ENCODE measurements around the gene ABCD1. TPM values are rescaled to one million over a fixed set of nuclear protein-coding genes. Genes with fewer than 3 reads are reported as not detected.

Gene ABCD1
- total RNA-seq, 1 experiment from 2014 or later = 86.6 TPM

GRCh38 chrX:153687121-153688039 is 37.3 kb upstream of the ABCD1 start, which contains the start of gene SLC6A8:
TSS of gene SLC6A8 (plus strand) at chrX:153687926. CDS start at chrX:153688575, 649 bp downstream.
- TF ChIP-seq SIN3A (IDR thresholded peaks at IDR 0.05; ENCODE audit: borderline replicate concordance, insufficient read depth, low read depth, low read length) = peak; percentile 52; the same call in 1 of the 2 replicates
- TF ChIP-seq REST (IDR thresholded peaks at IDR 0.05; ENCODE audit: insufficient read depth in 1 of 2, low read depth in 2 of 2, low read length in 1 of 2) = no peak
- peak; percentile 74 for TF ChIP-seq POLR2AphosphoS5 (IDR thresholded peaks at IDR 0.05; ENCODE audit: low read depth, low read length)
- TF ChIP-seq, protein P1, sequence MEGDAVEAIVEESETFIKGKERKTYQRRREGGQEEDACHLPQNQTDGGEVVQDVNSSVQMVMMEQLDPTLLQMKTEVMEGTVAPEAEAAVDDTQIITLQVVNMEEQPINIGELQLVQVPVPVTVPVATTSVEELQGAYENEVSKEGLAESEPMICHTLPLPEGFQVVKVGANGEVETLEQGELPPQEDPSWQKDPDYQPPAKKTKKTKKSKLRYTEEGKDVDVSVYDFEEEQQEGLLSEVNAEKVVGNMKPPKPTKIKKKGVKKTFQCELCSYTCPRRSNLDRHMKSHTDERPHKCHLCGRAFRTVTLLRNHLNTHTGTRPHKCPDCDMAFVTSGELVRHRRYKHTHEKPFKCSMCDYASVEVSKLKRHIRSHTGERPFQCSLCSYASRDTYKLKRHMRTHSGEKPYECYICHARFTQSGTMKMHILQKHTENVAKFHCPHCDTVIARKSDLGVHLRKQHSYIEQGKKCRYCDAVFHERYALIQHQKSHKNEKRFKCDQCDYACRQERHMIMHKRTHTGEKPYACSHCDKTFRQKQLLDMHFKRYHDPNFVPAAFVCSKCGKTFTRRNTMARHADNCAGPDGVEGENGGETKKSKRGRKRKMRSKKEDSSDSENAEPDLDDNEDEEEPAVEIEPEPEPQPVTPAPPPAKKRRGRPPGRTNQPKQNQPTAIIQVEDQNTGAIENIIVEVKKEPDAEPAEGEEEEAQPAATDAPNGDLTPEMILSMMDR (IDR thresholded peaks at IDR 0.05) = peak; percentile 61
- H3K9me3 ChIP-seq (ENCODE audit: control insufficient read depth, insufficient read depth, low read depth, low read length) = no peaks in the 10 kb centered on the region
- ChIA-PET CTCF (interaction anchor here (0.6 to 1.9 kb wide), 6 partner anchors 20 to 214 kb away, joined by 3 to 10 read pairs (median 4); no protein-coding TSS in a partner anchor), POLR2A (no interaction called here)
- H3K4me3 ChIP-seq (ENCODE audit: low read depth in 2 of 2, low read length in 2 of 2) = peak within 1 kb of the TSS; percentile 48 to 50
- H3K27ac ChIP-seq (ENCODE audit: low read length) = peak within 1 kb of the TSS; percentile 51; the same call in 1 of the 2 replicates
- H3K36me3 ChIP-seq (ENCODE audit: control insufficient read depth, insufficient read depth, low read length) = no peaks in the 10 kb centered on the region
- H3K4me1 ChIP-seq (ENCODE audit: control insufficient read depth, insufficient read depth, low read length) = peaks cover 30% of the 10 kb centered on the region
- H3K27me3 ChIP-seq (ENCODE audit: control insufficient read depth, insufficient read depth, low read length) = no peaks in the 10 kb centered on the region
- no TSS peak for BruUV-seq (replicated peaks)
- ATAC-seq = peak; percentile 68
- DNase-seq (ENCODE audit: low read depth, low spot score) = no peak
- intact Hi-C loops (cut with micrococcal nuclease; ENCODE audit: unreplicated experiment) (no loop called here), in situ Hi-C loops (cut with HindIII; ENCODE audit: low pct_unique_long_range_greater_than_20kb, low sequenced_read_pairs) (no loop called here)

- H3K27ac ChIP-seq (ENCODE audit: low read length) = no peak overlapping the region
- intact Hi-C loops (cut with micrococcal nuclease; ENCODE audit: unreplicated experiment) = no loop called here
These were observed 36.6 kb upstream of the ABCD1 start for GRCh38 chrX:153688071-153688470.

More at GRCh38 chrX:153688071-153688470, 36.6 kb upstream of the ABCD1 start:
- BruUV-seq (replicated peaks) = no TSS peak
- peak overlapping the region in 1 of 2 experiments; percentile 50; a peak in 2 of 4 replicates for H3K4me3 ChIP-seq (ENCODE audit: low read depth in 2 of 2, low read length in 2 of 2)
- no peak for TF ChIP-seq POLR2AphosphoS5 (IDR thresholded peaks at IDR 0.05; ENCODE audit: low read depth, low read length)
- no peak for TF ChIP-seq REST (IDR thresholded peaks at IDR 0.05; ENCODE audit: insufficient read depth in 1 of 2, low read depth in 2 of 2, low read length in 1 of 2)
- TF ChIP-seq SIN3A (IDR thresholded peaks at IDR 0.05; ENCODE audit: borderline replicate concordance, insufficient read depth, low read depth, low read length) = no peak
- TF ChIP-seq TCF7L2 (IDR thresholded peaks at IDR 0.05; ENCODE audit: low read depth, low read length) = no peak
- TF ChIP-seq, protein P1 (IDR thresholded peaks at IDR 0.05) = no peak
- H3K27me3 ChIP-seq (ENCODE audit: control insufficient read depth, insufficient read depth, low read length) = no peaks in the 10 kb centered on the region
- POLR2A ChIA-PET = no interaction called here
- ATAC-seq (peak; percentile 42), DNase-seq (ENCODE audit: low read depth, low spot score) (no peak)
- H3K36me3 ChIP-seq (ENCODE audit: control insufficient read depth, insufficient read depth, low read length) = no peaks in the 10 kb centered on the region
- in situ Hi-C loops (cut with HindIII; ENCODE audit: low pct_unique_long_range_greater_than_20kb, low sequenced_read_pairs) = no loop called here
- H3K4me1 ChIP-seq (ENCODE audit: control insufficient read depth, insufficient read depth, low read length) = peaks cover 30% of the 10 kb centered on the region
- CTCF ChIA-PET = interaction anchor here (0.6 to 1.9 kb wide), 2 partner anchors 20 to 159 kb away, joined by 3 to 6 read pairs; no protein-coding TSS in a partner anchor
- no peaks in the 10 kb centered on the region for H3K9me3 ChIP-seq (ENCODE audit: control insufficient read depth, insufficient read depth, low read depth, low read length)

All from Panc1 (cell line).